ENCODE measurements around the gene CDH20.

- no peak for TF ChIP-seq BHLHE40 (IDR thresholded peaks at IDR 0.05; ENCODE audit: low read depth, low read length)
- no peak for TF ChIP-seq RAD21 (IDR thresholded peaks at IDR 0.05; ENCODE audit: low read length)
- no peak for TF ChIP-seq CTCF (conservative IDR thresholded peaks at IDR 0.05; ENCODE audit: low read depth, low read length)
- no peak for TF ChIP-seq POLR2A (IDR thresholded peaks at IDR 0.05; ENCODE audit: low read depth, low read length)
- TF ChIP-seq MAZ (IDR thresholded peaks at IDR 0.05; ENCODE audit: borderline replicate concordance, low read depth, low read length) = no peak
- TF ChIP-seq USF2 (IDR thresholded peaks at IDR 0.05; ENCODE audit: low read depth, low read length) = no peak
Observed at GRCh38 chr18:61575419-61575818, 242.2 kb downstream of the CDH20 start.
